SU-DHL-6 (cell line): ENCODE results near the gene PYGB.

Experiments
- CTCF ChIP-seq: fragments of 200-600 bp; sonication (generic); IDR thresholded peaks from one replicate; pipeline ENCODE4 v1.5.1; 2017; ENCODE audit warnings: antibody characterized with exemption, mild to moderate bottlenecking, low read length, moderate library complexity; ENCODE audit not compliant: insufficient read depth, poor library complexity, severe bottlenecking
- EZH2phosphoT487 ChIP-seq: fragments of 200-600 bp; sonication (generic), shearing (Covaris generic); conservative IDR thresholded peaks from 2 replicates; pipeline ENCODE4 v1.6.1; 2018; ENCODE audit warnings: mild to moderate bottlenecking, antibody characterized with exemption, low read length, moderate library complexity, mixed read lengths

GRCh38 chr20:25252686-25253421 is 5.0 kb downstream of the PYGB start:
- TF ChIP-seq CTCF (no peak), EZH2phosphoT487 (no peak)
